OCI-LY1 (cell line): Measurements from ENCODE around the gene RHPN2.

Experiments used
- H2AFZ ChIP-seq: fragments of 200-600 bp; sonication (generic), shearing (Covaris generic); 2 replicates; pipeline ENCODE4 v1.6.0; 2014; ENCODE audit warnings: antibody characterized with exemption, mild to moderate bottlenecking, low read length
- H3F3A ChIP-seq: fragments of 200-600 bp; sonication (generic), shearing (Covaris generic); 2 replicates; pipeline ENCODE4 v1.6.0; 2014; ENCODE audit warnings: mild to moderate bottlenecking, antibody characterized with exemption, low read length, moderate library complexity; ENCODE audit not compliant: insufficient read depth
- H3K27ac ChIP-seq: fragments of 200-600 bp; sonication (generic); 2 replicates; pipeline ENCODE4 v1.5.1; 2014; ENCODE audit warnings: low read length, mixed run types, mild to moderate bottlenecking, low read depth; ENCODE audit not compliant: poor library complexity, severe bottlenecking
- H3K27me3 ChIP-seq: fragments of 200-600 bp; sonication (generic); 2 replicates; pipeline ENCODE4 v1.6.0; 2014; ENCODE audit warnings: antibody characterized with exemption, mild to moderate bottlenecking, low read length, moderate library complexity; ENCODE audit not compliant: insufficient read depth
- H3K36me3 ChIP-seq: fragments of 200-600 bp; sonication (generic); 2 replicates; pipeline ENCODE4 v1.6.1; 2014; ENCODE audit warnings: mild to moderate bottlenecking, antibody characterized with exemption, low read length, moderate library complexity, mixed read lengths; ENCODE audit not compliant: insufficient read depth
- H3K4me1 ChIP-seq: fragments of 200-600 bp; sonication (generic); 2 replicates; pipeline ENCODE4 v1.5.1; 2014; ENCODE audit warnings: mild to moderate bottlenecking, low read length, moderate library complexity; ENCODE audit not compliant: insufficient read depth, severe bottlenecking
- H3K4me2 ChIP-seq: fragments of 200-600 bp; sonication (generic), shearing (Covaris generic); 2 replicates; pipeline ENCODE4 v1.6.1; 2014; ENCODE audit warnings: low read length
- H3K4me3 ChIP-seq: fragments of 200-600 bp; sonication (generic); 2 replicates; pipeline ENCODE4 v1.5.1; 2014; ENCODE audit warnings: low read length, low read depth, mild to moderate bottlenecking, mixed read lengths; ENCODE audit not compliant: poor library complexity, severe bottlenecking
- H3K79me2 ChIP-seq: fragments of 200-600 bp; shearing (Covaris generic); 2 replicates; pipeline ENCODE4 v1.6.1; 2016; ENCODE audit warnings: mixed run types, low read length, mixed read lengths; ENCODE audit not compliant: insufficient read depth
- H3K9ac ChIP-seq: fragments of 200-600 bp; sonication (generic), shearing (Covaris generic); 2 replicates; pipeline ENCODE4 v1.6.1; 2014; ENCODE audit warnings: mild to moderate bottlenecking, low read length, mixed read lengths
- H3K9me2 ChIP-seq: fragments of 200-600 bp; sonication (generic), shearing (Covaris generic); 2 replicates; pipeline ENCODE4 v1.6.1; 2014; ENCODE audit warnings: low read depth, mild to moderate bottlenecking, low read length, mixed read lengths
- H3K9me3 ChIP-seq: fragments of 200-600 bp; shearing (Covaris generic); 2 replicates; pipeline ENCODE4 v1.6.1; 2014; ENCODE audit warnings: low read length, mixed read lengths
- H4K20me1 ChIP-seq: fragments of 200-600 bp; sonication (generic), shearing (Covaris generic); 2 replicates; pipeline ENCODE4 v1.6.0; 2016; ENCODE audit warnings: mild to moderate bottlenecking, low read length; ENCODE audit not compliant: insufficient read depth
- EZH2 ChIP-seq: fragments of 200-600 bp; sonication (generic), shearing (Covaris generic); IDR thresholded peaks from 2 replicates; pipeline ENCODE4 v1.8.0; 2017; ENCODE audit warnings: borderline replicate concordance, mixed run types, mild to moderate bottlenecking, antibody characterized with exemption, low read length, moderate library complexity, mixed read lengths
- TF ChIP-seq, protein P1 (sequence below): fragments of 200-600 bp; sonication (generic), shearing (Covaris generic); IDR thresholded peaks from 2 replicates; pipeline ENCODE4 v1.5.1; 2017; ENCODE audit warnings: mild to moderate bottlenecking, antibody characterized with exemption, low read length, moderate library complexity, mixed read lengths

RHPN2 gene

DNA sequence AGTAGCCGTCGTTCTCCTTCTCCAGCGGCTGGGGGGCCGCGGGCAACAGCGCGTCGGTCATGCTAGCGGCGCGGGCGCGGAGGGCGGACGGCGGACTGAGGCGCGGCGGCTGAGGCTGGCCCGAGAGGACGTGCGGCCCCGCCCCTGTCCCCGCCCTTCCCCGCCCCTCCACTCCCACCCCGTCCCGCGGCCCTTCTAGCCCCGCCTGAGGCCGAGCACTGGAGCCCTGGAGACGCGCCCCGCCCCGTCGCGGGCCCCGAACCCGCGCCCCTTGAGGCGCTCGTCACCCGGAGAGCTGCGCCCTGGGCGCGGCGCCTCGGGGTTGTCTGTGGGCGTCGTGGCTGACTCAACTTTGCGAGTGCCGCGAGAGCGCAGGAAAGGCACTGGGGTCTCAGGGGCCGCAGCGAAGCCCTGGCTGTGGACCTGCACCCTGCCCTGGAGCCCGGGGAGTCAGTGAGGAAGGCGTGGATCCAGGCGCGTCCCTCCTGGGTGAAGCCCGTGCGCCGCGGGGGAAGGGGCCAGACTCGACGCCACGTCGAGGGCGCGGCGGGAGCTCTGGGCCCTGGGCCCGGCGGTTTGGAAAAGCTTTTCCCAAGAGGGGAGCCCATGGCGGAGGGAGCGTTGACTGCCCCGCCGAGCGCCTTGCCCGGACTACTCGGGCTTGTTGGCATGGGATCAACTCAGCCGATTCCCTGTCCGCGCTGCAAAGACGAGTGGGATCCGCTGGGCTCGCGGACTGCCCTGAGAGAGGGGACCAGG is at the start of gene RHPN2:
Gene RHPN2 (minus strand): TSS at position 97 of the 759 bp plus-strand sequence. CDS start 36 bp downstream, at position 61.
- peak within 1 kb of the TSS; percentile 65 for H3K4me2 ChIP-seq
- no peaks in the 10 kb centered on the region for H3K9me2 ChIP-seq
- no peaks in the 10 kb centered on the region for H3K79me2 ChIP-seq
- no peak within 1 kb of the TSS for H3K27ac ChIP-seq
- no peaks in the 10 kb centered on the region for H3F3A ChIP-seq
- no peaks in the 10 kb centered on the region for H3K27me3 ChIP-seq
- no peak within 1 kb of the TSS for H2AFZ ChIP-seq
- no peaks in the 10 kb centered on the region for H3K9me3 ChIP-seq
- peak within 1 kb of the TSS; percentile 72 for H3K4me3 ChIP-seq
- peaks cover 9% of the 10 kb centered on the region for H3K4me1 ChIP-seq
- no peaks in the 10 kb centered on the region for H3K36me3 ChIP-seq
- H3K9ac ChIP-seq: peak within 1 kb of the TSS; percentile 44
- no peak for TF ChIP-seq EZH2
- TF ChIP-seq, protein P1, sequence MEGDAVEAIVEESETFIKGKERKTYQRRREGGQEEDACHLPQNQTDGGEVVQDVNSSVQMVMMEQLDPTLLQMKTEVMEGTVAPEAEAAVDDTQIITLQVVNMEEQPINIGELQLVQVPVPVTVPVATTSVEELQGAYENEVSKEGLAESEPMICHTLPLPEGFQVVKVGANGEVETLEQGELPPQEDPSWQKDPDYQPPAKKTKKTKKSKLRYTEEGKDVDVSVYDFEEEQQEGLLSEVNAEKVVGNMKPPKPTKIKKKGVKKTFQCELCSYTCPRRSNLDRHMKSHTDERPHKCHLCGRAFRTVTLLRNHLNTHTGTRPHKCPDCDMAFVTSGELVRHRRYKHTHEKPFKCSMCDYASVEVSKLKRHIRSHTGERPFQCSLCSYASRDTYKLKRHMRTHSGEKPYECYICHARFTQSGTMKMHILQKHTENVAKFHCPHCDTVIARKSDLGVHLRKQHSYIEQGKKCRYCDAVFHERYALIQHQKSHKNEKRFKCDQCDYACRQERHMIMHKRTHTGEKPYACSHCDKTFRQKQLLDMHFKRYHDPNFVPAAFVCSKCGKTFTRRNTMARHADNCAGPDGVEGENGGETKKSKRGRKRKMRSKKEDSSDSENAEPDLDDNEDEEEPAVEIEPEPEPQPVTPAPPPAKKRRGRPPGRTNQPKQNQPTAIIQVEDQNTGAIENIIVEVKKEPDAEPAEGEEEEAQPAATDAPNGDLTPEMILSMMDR: no peak
- H4K20me1 ChIP-seq: no peaks in the 10 kb centered on the region

DNA sequence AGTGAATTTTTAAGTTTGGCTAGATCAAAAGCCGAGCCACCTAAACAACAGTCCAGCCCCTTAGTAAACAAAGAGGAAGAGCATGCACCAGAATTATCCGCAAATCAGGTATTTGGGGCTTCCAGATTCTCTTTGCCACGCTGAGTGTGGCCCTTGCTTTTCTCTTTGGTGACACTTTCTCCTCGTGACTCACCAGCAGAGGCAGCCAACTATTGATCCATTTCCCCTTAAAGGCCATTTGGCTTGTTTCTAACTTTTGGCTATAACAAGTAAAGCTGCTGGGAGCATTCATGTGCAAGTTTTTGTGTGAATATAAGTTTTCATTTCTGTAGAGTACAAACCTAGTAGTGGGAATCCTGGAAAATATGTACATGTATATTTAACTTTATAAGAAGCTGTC is 49.6 kb upstream of the RHPN2 start:
- Histone ChIP-seq H3K9me2 (no peaks in the 10 kb centered on the region), H3K36me3 (peaks cover 73% of the 10 kb centered on the region), H2AFZ (no peak overlapping the region), H3K9me3 (no peaks in the 10 kb centered on the region), H3K4me2 (no peak overlapping the region), H3K79me2 (no peaks in the 10 kb centered on the region), H4K20me1 (no peaks in the 10 kb centered on the region), H3K4me3 (no peak overlapping the region), H3K27ac (no peak overlapping the region), H3K4me1 (no peaks in the 10 kb centered on the region), H3F3A (no peaks in the 10 kb centered on the region), H3K27me3 (no peaks in the 10 kb centered on the region), H3K9ac (no peak overlapping the region)
- TF ChIP-seq EZH2: no peak
- TF ChIP-seq, protein P1: no peak

DNA sequence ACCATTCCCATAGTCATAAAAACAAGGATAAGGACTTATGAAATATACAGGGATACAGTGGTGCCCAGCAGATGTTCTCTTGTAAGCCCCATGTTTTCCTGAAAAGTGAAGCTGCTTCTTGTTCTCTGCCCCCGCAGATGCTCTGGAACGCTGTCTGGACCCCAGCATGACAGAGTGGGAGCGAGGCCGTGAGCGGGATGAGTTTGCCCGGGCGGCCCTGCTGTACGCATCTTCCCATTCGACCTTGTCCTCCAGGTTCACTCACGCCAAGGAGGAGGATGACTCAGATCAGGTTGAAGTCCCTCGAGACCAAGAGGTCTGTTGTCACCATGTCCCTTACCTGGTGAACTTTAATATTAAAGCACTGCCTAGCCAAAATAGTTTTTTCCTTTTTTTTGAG is 46.9 kb upstream of the RHPN2 start:
- Histone ChIP-seq H3K27ac (no peak overlapping the region), H3K9me3 (no peaks in the 10 kb centered on the region), H2AFZ (no peak overlapping the region), H3K9ac (no peak overlapping the region), H3K4me1 (no peaks in the 10 kb centered on the region), H4K20me1 (no peaks in the 10 kb centered on the region), H3F3A (no peaks in the 10 kb centered on the region), H3K36me3 (peaks cover 73% of the 10 kb centered on the region), H3K9me2 (no peaks in the 10 kb centered on the region), H3K79me2 (no peaks in the 10 kb centered on the region), H3K4me3 (no peak overlapping the region), H3K4me2 (no peak overlapping the region), H3K27me3 (no peaks in the 10 kb centered on the region)
- TF ChIP-seq, protein P1: no peak
- no peak for TF ChIP-seq EZH2
